Effector CD8-positive, alpha-beta T cell (primary cell): Measurements from ENCODE around the gene ABI3.
"Not testable (repeated sequence)": the region's sequence is repeated elsewhere in the genome, so short reads cannot be mapped to it uniquely, and the experiment has no call there.

Source experiments
- DNase-seq: peaks from one replicate; lab custom pipeline; 2025; lab: John Stamatoyannopoulos, UW

ABI3 gene

DNA sequence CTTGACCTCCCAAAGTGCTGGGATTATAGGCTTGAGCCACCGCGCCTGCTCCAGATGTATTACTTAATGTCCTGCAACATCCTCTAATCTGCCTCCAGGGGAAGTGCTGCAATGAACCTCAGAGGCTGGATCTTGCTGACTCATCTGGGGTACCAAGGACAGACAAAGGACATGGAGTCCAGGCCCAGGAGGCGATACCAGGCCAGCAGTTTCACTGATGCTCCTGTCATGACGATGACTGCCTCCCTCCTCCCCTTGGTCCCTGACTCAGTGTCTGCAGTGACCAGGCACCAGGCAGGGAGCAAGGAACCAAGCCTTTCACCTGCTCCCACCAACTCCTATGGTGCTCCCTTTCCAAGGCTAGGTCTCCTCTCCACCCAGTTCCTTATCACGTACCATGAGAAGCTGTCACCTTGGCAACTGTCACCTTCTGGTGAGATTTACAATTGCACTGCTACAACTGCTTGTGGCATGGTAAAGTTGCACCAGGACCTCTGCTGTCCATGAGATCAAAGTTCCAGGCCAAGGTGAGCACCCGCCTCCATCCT is 41.7 kb downstream of the ABI3 start:
- no peak for DNase-seq

- DNase-seq = no peak
Observed at GRCh38 chr17:49254066-49254465, 43.6 kb downstream of the ABI3 start.

DNA sequence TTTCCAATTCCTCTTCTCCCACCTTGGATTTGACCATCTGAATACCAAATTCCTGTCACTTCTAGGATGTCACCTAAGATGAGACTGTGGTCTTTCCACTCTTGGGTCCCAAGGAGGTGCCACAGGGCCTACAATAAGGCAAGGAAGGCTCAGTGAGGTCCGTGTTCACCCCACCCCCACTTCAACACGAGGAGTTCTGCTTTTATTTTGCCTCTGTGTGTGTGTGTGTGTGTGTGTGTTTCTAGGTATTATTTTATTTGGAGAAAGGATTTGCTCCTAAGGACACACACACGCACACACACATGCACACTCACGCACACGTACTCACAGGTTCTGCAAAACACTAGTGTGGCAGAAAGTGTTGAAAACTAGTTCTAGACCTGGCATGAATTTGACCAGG is 44.6 kb downstream of the ABI3 start:
- no peak for DNase-seq

DNA sequence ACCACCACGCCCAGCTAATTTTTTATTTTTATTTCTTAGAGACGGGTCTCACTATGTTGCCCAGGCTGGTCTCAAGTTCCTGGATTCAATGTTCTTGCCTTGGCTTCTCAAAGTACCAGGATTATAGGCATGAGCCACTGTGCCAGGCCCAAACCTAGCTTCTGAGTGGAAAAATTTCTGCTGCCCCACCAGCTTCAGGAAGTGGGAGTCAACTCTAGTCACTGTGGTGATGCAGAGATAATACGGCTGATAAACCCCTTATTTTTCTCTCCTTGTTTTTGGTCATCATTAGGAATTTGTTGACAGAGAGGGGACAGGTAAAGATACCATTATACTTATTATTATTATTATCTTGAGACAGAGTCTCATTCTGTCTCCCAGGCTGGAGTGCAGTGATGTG is 47.9 kb downstream of the ABI3 start:
- no peak for DNase-seq

GRCh38 chr17:49259663-49260010 is 49.1 kb downstream of the ABI3 start:
- no peak for DNase-seq

DNA sequence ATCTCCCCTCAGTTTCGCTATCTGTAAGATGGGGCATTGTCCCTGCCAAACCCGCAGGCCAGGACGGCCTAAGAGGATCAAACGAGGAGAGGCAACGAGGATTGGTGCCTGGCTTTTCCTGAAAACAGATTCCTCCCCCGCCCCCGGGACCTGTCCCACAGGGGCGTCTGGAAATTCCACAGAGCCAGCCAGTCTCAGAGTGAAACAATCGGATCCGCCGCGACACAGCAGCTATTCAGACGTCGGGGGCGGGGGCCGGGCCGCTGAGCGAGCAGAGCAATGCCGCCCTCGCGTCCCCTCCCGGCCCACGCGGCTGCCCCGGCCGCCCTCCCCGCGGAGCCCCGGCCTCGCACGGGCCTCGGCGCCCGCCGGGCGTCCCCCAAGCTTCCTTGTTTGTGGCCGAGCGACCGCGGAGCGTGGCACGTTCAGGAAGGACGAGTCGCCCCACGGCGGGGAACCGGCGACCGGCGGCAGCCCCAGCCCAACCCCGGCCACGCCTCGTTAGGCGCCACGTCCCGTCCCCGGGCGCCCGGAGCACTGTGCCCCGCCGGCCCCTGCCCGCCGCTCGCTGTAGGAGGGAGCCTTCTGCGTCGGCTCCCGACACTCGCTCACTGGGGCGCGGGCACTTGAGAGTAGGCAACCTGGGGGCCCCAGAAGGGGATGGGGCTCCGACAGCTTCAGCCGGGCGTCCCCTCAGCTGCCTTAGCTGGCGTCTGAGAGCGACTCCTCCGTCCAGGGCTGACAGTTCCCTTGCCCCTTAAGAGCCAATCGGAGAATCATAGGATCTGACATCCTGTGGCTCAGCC is 49.7 kb downstream of the ABI3 start:
- peak; percentile 12 for DNase-seq

GRCh38 chr17:49260817-49261291 is 50.3 kb downstream of the ABI3 start:
- DNase-seq = no peak

DNA sequence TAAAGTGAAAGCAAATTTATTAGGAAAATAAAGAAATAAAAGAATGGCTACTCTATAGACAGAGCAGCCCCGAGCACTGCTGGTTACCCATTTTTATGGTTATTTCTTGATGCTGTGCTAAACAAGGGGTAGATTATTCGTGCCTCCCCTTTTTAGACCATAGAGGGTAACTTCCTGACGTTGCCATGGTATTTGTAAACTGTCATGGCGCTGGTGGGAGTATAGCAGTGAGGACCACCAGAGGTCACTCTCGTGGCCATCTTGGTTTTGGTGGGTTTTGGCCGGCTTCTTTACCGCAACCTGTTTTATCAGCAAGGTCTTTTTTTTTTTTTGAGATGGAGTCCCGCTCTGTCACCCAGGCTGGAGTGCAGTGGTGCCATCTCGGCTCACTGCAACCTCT is 51.0 kb downstream of the ABI3 start:
- DNase-seq = not testable (repeated sequence)

DNA sequence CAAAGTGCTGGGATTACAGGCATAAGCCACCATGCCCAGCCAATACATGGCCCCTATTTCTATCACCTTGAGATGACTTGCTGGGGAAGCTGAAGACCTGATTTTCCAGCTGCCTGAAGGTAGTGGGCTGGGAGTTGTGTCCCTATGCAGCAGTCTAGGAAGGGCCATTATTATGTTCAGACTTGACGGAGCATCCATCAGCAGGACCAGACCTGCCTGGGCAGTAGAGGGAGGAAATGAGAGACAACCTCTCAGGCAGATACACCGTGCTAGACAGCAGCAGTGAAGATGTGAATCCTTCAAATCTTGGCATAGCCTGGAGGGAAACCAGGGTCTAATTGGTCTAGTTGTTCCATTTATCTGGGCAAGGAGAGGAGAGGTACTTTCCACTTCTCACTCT is 55.7 kb downstream of the ABI3 start:
- no peak for DNase-seq

- DNase-seq = no peak
Observed at GRCh38 chr17:49267912-49268311, 57.4 kb downstream of the ABI3 start.

DNA sequence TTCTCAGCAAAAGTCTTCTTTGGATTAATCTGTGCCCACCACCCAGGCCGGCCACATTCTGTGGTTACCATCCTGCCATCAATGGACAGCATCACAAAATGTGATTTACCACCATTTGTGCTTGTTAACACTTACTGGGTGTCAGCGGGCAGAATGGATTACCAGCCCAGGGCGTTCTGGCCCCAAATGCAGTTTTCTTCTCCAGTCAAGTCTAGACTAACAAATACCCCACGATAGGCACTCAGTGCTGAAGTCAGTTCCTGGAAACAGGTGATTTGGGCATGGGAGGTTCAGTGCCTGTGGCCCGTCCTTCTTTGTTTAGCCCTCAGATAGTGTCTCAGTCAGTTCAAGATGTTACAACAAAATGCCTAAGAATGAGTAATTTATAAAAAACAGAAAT is 58.8 kb downstream of the ABI3 start:
- DNase-seq = no peak
